NCI-H2029 (cell line): ENCODE data around the gene TMEM252.
A peak's percentile ranks its signal among the peaks of the same experiment; 100 is the strongest.

Source experiments
- DNase-seq: peaks from one replicate; lab custom pipeline; 2025; lab: John Stamatoyannopoulos, UW

The TMEM252 gene

DNA sequence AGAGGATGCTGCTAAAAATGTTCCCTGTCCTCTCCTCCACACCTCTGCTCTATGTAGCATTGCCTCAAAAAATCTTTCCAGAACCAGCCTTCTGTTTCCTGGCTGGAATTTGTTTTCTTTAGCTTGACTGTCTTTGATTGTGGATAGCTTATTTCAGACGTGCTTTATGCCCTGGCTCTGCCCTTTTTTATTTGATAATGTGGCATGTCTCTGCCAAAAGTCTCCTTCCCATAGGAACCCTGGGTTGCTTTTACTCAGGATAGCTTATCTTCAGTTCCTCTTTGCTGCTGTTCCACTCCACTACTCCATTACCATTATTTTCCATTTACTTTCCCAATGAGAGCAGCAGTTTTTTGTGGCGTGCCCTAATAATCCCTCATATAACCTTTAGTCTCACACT is 885 bp upstream of the TMEM252 start:
- no peak for DNase-seq

DNA sequence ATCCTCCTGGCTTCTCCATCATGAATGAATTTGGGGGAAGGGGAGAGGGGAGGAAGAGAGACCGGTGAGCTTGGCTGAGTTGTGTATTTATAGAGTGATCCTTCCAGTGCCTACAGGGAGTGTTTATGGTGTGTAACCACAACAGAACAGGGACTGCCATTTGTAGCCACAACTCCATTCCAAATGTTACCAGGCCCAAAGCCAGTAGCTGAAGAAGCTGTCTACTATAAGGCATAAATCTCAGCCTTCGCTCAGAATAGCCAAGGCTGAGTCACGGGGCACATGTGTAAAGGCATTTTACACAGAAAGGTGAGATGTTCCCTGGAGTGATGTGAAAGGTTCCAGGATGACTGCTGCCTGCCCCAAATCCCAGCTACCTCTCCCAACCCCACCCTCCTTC is 2.5 kb downstream of the TMEM252 start:
- DNase-seq, result no peak

- no peak for DNase-seq
These were observed 3.1 kb downstream of the TMEM252 start for GRCh38 chr9:68537616-68537880.

DNA sequence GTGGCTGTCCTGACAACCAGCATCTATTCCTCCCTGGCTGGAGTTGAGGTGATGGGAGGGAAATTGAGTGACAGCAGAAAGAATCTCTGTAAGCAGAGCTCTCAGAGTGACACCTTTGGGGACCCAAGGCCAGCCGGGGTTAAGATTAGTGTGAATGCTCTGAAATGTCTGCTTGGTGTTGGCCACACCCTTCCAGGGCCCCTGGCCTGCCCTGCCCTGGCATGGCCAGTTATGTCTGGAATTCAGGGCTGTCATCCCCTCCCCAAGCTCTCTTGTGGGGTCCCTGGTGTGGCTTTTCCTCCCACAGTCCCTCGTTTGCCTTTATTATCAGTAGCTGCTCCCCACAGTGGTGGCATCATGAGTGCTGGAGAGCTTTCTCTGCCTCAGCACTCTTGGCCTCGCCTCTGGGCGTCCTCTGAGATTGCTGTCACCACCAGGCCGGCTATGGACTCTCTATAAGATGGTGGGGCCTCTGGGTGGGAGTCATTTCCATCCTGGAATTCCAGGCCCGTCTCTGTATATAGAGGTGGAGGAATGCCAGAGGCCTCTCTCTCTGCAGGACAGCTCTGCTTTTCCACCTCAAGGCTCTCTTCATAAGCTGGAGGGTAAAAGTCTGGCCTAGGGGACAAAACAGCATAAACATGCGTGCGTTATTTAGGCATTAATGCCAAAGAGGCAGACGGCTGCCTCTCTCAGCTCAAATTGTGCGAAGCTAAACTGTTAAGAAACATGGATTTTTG is 3.6 kb downstream of the TMEM252 start:
- no peak for DNase-seq

DNA sequence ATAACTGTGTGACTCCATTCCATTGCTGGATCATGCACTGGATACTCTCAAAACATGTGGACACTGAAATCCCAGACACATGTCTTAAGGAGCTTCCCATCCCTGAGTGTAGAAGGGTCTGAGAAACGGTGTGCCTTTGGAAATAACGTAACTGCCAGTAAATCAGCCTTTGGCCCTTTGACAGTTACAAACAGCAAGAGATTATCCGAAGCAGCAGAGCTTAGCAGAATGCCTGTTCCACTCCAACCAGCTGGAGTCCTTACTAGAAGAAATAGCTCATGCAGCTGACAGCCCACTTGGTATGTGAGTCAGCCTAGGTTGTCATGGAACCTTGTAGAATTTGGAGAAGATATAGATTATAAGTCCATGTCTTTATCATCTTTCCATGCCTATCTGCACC is 7.0 kb downstream of the TMEM252 start:
- no peak for DNase-seq

GRCh38 chr9:68532131-68532530 is 8.6 kb downstream of the TMEM252 start:
- no peak for DNase-seq

DNA sequence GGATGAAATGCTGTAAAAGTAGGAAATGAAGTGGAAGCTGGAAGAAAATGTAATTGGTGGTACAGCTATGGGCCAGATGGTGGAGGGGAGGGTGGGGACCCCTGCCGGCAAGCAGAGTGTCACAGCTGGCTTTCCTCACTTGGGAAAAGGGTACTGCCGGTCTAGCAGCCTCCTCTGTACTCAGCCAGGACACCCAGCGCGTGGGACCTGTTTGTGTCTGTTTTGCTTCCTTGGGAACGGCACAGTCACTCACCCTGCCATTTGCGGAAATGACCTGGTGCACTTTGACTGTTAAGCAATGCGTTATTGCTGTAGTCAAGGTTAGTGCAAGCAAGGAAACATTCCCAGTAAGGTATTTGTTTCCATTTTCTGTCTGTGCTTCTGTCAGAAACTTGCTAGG is 10.1 kb downstream of the TMEM252 start:
- no peak for DNase-seq

- no peak for DNase-seq
These were observed 17.2 kb downstream of the TMEM252 start for GRCh38 chr9:68523367-68523936.

- no peak for DNase-seq
These were observed 17.7 kb downstream of the TMEM252 start for GRCh38 chr9:68522954-68523353.

- no peak for DNase-seq
These were observed 18.6 kb downstream of the TMEM252 start for GRCh38 chr9:68522131-68522530.

DNA sequence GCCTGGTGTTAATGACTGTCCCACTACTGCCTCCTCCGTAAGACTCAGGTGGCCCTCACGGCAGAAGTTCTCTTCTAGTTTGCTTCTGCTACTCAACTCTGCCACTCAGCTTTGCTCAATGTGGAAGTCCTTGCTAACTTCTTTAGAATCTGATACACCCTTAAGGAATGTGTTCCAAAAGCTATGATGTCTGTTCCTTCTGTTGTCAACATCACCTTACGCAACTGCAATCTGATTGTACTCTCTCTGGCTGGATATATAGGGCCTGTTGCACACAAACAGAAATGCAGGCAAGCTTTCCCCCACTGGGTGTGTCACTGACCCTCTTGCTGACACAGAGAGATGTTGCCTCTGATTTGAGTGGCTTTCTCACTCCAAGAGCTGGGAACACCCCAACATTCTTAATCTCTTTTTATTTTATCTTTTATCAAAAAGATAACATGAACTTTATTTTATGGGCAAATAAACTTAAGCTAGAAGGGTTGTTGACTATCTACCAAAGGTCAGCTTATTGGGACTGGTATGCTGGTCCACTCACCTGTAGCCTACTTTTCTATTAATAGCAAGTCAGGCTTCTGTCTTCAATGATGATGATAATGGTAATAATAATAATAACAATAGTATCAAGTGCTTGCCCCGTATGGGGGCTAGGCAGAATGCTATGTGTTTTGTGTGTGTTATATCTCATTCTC is 25.2 kb downstream of the TMEM252 start:
- DNase-seq, result no peak

DNA sequence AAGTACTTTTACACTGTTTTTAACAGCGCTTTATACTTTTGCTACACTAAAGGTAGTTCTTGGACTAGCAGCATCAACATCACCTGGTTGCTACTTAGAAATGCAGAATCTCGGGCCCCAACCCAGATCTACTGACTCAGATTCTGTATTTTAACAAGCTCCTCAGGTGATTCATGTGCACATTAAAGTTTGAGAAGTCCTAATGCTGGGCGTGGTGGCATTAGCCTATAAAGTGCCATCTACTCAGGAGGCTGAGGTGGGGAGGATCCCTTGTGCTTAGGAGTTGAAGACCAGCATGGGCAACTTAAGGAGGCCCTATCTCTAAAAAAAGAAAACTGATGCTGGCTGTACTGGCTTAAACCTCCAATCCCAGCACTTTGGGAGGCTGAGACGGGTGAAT is 26.7 kb downstream of the TMEM252 start:
- no peak for DNase-seq

DNA sequence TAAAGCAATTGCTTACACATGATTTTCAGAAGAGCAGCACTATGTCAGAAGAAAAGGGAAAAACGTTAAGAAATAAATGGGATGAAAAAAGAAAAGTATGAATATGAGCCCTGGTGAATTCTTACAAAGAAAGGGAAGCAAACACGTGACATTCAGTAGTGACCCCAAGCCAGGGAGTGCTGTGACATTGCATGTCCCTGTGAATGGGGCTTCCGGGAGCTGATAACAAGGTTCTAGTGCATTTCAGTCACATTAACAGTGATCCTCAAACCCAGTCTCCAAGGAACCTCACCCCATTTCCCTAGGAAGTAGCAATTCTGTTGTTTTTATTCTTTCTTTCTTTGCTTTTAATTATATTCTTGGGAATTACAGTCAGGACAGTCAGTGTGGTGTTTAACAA is 27.3 kb downstream of the TMEM252 start:
- DNase-seq, result no peak

DNA sequence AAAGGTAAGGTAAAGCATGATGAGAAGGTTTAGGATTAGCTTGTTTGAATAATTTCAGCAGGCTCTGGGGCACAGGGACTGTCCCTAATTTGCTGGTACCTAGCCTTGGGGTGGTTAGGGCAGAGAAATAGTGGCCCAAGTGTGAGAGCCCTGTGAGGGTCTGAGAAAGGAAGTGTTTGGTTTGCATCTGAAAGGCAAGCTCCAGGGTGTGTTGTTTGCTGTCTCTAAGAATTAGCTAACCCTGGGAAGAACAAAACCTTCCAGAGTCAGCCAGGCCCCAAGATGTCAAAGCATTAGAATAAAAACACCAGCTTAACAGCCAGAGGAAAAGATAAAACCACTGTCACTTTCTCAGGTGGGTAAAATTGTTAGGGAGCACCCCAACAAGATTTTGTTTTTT is 31.0 kb downstream of the TMEM252 start:
- no peak for DNase-seq

- no peak for DNase-seq
These were observed 32.1 kb downstream of the TMEM252 start for GRCh38 chr9:68508547-68508946.

- no peak for DNase-seq
These were observed 32.9 kb downstream of the TMEM252 start for GRCh38 chr9:68507806-68508145.

DNA sequence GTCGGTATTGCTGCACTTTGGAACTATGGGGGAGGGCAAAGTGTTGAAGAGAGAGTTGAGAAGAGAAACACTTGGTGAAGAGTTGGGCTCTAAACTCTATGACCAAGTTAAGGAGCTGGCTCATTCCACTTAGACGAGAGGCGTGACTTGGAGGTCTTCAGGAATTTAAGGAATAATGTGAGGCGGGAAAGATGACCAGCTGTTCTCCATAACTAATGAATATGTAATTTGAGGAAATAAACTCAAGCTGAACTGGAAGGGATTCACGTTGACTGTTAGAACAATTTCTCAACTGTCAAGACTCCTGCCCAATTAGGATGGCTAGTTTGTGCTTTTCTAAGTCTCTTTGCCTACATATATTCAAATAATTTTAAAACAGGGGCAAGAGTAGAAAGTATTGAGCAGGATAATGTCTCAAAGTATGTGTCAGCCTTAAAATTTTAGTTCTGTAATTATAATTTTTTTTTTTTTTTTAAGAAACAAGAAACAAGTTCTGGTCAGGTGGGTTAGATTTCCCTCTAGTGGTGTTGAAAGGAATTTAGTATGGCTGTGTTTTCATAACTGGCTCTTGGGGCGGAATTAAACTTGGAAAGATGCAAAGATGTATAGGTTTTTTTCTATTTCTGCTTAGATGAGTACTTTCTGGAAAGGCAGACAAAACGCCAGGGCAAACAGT is 33.4 kb downstream of the TMEM252 start:
- DNase-seq, result no peak

DNA sequence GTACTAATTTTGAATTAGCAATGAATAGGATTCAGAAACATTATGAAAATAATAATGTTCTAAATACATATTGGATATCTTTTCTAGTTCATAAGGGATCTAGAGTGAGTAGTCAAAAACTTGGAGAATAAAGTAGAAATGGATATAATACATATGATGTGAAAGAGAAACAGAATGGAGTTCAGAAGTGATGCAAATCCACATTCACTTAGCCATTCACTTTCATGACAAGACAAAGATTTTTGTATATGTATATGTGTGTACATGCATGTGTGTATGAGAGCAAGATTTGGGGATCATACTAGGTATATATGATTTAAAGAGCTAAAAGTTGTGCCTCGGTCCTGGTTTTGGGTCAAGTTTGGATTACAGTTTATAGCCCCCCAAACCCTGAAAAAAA is 34.1 kb downstream of the TMEM252 start:
- no peak for DNase-seq

DNA sequence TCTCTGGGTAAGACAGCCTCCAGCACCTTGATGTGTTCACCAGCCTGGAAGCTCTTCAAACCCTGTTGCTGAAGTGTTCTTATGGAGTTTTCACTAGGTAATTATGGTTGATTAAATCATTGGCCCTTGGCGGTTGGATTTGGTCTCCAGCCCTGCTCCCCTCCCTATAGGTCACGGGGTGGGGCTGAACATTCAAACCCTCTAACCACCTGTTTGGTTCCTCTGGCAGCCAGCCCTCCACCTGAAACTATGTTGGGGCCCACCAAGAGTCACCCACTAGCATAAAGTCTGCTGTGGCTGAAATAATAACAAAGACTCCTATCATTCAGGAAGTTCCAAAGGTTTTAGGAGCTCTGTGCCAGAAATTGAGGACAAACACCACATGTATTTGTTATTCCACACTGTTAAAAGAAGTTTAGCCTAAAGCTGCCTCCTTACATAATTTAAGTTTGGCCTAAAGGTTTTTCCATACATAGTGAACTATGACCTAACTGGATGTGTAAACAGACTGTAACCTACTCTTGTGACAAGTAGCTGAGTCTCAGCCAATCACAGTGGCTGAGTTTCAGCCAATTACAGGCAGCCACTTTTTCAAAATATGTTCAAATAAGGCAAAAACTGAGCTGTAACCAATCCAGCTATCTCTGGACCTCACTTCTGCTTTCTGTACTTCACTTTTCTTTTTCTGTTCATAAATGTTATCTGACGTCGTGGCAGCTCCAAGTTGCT is 34.8 kb downstream of the TMEM252 start:
- no peak for DNase-seq

- no peak for DNase-seq
These were observed 38.4 kb downstream of the TMEM252 start for GRCh38 chr9:68502279-68502678.

GRCh38 chr9:68500457-68501381 is 40.0 kb downstream of the TMEM252 start:
- peak; percentile 77 for DNase-seq

GRCh38 chr9:68498816-68499215 is 41.9 kb downstream of the TMEM252 start:
- DNase-seq, result no peak
